Epithelial cell of esophagus (primary cell): ENCODE data around the gene LINC00305.
A peak's percentile ranks its signal among the peaks of the same experiment; 100 is the strongest.

Experiments used
- DNase-seq: peaks from one replicate; pipeline ENCODE4 v3.0.0; 2010; ENCODE audit warnings: low read depth
- H3K4me3 ChIP-seq: 2 replicates; pipeline ENCODE4 v1.5.1; 2011; ENCODE audit warnings: mild to moderate bottlenecking, low read length, control low read depth
- TF ChIP-seq, protein P1 (sequence below): IDR thresholded peaks from 2 replicates; pipeline ENCODE4 v1.5.1; 2011; ENCODE audit warnings: low read depth, mild to moderate bottlenecking, low read length, control low read depth, inconsistent platforms; ENCODE audit not compliant: insufficient read depth; ENCODE audit errors: missing control alignments

The LINC00305 gene

DNA sequence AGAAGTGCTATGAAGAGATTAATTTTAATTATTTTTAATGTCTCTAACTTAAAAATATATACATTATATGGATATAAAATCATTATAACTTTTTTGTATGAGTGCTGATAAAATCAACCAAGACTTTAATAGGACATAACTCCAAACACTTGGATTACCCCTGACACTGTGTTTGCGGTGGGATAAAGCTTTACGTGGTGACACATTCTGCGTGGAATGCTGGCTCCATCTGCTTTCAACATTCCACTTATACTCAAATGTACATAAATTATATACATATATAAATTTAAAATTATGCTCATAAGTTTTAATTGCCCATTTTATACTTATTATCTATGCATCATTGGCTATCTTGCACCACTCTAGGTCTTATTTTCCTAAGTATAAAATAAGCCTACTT is 30.5 kb downstream of the LINC00305 start:
- DNase-seq, result no peak
- TF ChIP-seq, protein P1, sequence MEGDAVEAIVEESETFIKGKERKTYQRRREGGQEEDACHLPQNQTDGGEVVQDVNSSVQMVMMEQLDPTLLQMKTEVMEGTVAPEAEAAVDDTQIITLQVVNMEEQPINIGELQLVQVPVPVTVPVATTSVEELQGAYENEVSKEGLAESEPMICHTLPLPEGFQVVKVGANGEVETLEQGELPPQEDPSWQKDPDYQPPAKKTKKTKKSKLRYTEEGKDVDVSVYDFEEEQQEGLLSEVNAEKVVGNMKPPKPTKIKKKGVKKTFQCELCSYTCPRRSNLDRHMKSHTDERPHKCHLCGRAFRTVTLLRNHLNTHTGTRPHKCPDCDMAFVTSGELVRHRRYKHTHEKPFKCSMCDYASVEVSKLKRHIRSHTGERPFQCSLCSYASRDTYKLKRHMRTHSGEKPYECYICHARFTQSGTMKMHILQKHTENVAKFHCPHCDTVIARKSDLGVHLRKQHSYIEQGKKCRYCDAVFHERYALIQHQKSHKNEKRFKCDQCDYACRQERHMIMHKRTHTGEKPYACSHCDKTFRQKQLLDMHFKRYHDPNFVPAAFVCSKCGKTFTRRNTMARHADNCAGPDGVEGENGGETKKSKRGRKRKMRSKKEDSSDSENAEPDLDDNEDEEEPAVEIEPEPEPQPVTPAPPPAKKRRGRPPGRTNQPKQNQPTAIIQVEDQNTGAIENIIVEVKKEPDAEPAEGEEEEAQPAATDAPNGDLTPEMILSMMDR, result no peak
- no peak overlapping the region for H3K4me3 ChIP-seq

DNA sequence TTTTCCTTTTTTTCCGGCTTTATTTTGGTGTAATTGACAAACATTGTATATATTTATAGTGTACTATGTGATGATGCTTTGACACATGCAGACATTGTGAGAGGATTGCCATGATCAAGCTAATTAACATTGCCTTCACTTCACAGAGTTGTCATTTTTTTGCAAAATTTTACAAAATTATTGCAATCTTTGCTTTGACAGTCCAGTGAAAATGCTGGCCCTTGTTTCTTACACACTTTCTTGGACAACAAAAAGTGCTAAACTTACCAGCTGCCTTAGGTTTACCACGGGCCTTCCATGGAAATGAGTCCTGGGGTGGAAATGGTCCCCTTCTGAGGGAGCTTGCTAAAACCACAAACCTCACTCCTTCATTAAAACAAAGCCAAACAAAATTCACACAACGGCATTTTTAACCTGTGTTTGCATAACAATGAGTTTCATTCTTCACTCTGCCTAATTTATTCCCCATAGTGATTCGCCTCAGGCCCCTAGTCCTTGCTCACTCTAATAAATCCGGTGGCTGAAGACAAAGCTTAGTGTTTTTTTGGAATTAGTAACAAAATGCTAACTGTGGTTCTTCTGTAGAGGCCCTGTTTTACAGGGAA is 32.2 kb downstream of the LINC00305 start:
- TF ChIP-seq, protein P1, result no peak
- no peak overlapping the region for H3K4me3 ChIP-seq
- no peak for DNase-seq

DNA sequence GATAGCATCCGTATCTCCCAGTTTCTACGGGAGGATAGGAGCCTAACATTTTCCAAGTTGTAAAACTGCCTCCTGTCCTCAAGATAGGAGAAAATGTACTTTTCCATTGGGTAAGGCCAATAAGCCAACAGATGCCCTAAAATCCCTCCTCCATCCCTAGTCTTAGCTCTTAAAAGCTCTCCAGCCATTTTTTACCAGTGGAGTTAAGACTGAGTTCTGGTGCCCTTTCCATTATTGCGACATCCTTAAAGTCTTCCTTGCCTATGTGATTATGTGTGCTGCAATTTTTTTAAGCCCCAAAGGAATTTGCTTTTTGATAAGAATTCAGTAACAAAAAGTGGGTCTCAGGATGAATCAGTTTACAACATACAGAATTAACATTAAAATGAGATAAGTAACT is 33.0 kb downstream of the LINC00305 start:
- H3K4me3 ChIP-seq, result no peak overlapping the region
- TF ChIP-seq, protein P1, result no peak
- no peak for DNase-seq

DNA sequence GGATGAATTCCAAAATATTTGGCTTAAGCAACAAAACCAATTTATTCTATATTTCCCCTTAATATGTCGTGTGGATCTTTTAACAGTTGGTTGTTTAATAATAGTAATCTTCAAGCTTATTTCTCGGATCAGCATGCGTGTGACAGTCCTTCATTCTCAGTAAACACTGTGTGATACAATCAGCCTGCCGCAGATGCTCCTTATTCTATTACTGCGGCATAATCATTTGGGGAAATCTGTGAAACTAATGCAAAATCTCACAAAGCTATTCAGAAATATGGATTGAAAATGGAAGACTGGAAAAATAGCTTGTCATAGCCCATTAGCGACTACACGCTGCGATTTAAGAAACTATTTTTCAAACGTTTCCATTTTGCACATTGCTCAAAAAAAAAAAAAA is 36.9 kb downstream of the LINC00305 start:
- DNase-seq, result no peak
- H3K4me3 ChIP-seq, result no peak overlapping the region
- TF ChIP-seq, protein P1, result no peak

DNA sequence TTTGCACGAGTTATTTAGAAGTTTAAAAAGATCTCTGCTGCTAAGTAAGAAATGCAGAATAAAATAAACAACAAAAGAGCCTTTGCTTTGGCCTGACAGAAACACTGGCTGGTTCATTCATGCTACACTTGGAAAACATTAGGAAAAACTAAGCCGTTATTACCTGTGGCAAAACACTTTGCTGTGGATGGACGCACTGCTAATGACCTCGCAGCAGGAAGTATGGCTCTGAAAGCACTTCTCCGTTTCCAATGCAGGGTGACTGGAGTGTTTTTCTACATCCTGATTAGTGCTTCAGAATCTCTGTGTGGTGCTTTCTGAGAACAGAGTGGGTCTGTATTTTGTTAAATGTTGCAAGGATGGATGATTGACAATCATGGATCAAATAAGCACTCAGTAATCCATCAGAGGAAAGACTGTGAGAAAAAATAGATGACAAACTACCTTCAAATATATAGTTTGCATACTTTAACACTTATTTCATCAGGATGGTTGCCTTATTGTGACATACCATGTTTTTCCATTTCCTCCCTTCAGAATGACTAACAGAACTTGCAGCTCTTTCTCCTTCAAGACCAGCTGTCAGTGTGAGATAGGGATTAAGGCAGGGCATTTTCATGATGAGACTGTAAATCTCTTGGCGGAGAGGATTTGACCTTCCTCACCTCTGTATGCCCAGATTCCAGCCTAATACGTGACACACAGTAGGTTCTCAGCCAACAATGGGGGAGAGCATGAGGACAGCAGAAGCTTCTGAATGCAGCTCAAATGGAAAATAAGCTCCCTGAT is 38.0 kb downstream of the LINC00305 start:
- TF ChIP-seq, protein P1, result no peak
- DNase-seq, result peak; percentile 57
- no peak overlapping the region for H3K4me3 ChIP-seq

DNA sequence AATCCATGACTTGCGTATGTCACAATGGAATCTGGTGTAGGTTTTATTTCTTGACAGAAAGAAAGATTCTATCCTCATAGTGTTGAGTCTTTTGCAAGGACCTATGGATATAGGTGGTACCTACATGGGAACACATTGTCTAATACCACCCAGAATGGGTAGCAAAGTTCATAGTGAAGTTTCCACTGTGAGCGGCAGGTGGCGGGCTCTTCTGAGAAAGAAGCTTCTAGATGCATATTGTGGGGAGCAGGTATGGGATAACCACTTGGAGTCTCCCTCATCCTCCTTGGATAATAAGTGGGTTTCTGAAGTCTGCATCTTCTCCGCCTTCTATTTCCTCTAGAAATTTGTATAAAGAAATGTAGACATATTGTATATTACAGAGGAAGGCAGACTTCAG is 44.9 kb downstream of the LINC00305 start:
- TF ChIP-seq, protein P1, result peak; percentile 10
- H3K4me3 ChIP-seq, result no peak overlapping the region
- no peak for DNase-seq
